NK-92 (cell line): ENCODE results near the gene OLFM4.

Experiments used
- DNase-seq: peaks from one replicate; lab custom pipeline; 2025; ENCODE audit not compliant: unreplicated experiment; lab: John Stamatoyannopoulos, UW

Gene OLFM4, protein sequence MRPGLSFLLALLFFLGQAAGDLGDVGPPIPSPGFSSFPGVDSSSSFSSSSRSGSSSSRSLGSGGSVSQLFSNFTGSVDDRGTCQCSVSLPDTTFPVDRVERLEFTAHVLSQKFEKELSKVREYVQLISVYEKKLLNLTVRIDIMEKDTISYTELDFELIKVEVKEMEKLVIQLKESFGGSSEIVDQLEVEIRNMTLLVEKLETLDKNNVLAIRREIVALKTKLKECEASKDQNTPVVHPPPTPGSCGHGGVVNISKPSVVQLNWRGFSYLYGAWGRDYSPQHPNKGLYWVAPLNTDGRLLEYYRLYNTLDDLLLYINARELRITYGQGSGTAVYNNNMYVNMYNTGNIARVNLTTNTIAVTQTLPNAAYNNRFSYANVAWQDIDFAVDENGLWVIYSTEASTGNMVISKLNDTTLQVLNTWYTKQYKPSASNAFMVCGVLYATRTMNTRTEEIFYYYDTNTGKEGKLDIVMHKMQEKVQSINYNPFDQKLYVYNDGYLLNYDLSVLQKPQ

DNA sequence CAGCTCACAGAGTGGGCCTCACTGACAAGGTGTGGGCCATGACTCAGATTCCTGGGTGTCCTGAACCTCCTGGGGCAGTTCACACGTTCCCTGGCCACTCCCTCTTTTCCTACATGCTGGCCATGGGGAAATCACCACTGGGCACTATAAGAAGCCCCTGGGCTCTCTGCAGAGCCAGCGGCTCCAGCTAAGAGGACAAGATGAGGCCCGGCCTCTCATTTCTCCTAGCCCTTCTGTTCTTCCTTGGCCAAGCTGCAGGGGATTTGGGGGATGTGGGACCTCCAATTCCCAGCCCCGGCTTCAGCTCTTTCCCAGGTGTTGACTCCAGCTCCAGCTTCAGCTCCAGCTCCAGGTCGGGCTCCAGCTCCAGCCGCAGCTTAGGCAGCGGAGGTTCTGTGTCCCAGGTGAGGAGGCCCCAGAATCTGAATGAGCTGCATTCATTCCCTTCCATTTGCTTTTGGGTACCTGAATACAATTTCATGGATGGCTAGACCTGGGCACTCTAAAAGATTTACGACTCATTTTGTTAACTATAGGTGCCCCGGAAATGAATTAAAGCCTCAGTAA lies at the start of gene OLFM4:
OLFM4 (plus strand) TSS at position 177 of the 567 bp plus-strand sequence; CDS start at position 201, 24 bp downstream.
- no peak for DNase-seq

DNA sequence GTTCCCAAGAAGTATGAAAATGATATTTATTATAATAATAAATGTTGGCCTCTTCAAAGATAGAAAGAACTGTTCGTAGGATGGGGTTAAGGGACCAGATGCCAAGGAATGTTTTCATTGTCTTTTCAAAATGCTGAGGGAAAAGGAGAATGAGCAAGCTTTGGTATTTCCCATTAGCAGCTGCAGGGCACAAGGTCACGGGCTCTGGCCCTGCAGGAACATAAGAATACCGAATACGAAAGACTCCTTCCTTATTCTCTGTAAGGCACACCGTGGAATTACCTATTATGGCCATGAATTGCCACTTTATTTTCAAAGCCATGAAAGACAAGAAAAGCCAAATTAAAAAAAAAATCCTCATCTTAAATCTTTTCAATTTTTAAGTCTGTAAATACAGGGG lies 49.6 kb upstream of the OLFM4 start:
- DNase-seq = no peak

DNA sequence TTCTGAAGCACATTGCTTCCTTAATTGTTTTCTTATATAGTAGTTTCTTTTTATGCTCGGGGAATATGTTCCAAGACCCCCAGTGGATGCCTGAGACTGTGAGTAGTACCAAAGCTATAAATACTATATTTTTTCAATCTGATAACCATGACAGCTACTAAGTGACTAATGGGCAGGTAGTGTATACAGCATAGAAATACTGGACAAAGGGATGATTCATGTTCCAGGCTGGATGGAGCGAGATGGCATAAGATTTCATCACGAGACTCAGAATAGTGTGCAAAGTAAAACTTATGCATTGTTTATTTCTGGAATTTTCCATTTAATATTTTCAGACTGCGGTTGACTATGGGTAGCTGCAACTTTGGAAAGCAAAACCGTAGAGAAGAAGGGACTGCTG lies 47.9 kb upstream of the OLFM4 start:
- DNase-seq = no peak

DNA sequence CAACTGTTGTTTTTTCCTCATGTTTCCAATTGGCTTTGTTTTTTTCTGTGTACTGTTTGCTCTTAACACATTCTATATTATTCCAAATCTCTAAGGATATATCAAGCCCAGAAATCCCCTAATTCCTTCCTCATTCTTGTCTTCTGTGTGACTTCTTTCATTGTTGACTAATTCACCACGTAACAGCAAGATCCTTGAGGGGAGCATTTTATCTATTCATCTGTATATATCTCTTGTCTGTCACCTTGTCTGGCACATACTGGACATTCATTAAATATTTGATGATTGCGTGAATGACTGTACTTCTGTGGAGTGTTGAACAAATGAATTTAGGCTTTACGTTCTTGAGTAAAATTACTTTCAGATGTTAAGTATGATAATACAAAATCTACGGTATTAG lies 44.8 kb upstream of the OLFM4 start:
- no peak for DNase-seq

DNA sequence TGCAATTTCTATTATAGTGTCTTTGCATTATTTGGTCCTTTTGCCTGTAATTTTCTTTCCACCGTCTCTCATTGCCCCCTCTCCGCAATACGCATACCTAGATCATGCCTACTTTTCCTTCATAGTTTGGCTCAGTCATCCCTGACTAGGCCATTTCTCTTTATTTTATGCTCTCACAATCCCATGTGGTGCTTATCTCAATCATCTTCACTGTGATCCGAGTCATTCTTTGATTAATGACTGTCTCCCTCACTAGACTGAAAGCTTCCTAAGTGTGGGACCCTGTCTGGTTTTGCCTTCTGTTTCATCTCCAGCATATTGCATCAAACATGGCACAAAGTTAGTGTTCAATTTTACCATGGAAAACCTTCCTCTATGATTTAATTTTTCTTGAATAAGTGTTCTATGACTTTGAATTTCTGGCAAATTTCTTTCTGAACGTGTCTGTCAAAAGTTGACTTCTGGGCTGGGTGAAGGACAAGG lies 43.7 kb upstream of the OLFM4 start:
- DNase-seq = no peak

DNA sequence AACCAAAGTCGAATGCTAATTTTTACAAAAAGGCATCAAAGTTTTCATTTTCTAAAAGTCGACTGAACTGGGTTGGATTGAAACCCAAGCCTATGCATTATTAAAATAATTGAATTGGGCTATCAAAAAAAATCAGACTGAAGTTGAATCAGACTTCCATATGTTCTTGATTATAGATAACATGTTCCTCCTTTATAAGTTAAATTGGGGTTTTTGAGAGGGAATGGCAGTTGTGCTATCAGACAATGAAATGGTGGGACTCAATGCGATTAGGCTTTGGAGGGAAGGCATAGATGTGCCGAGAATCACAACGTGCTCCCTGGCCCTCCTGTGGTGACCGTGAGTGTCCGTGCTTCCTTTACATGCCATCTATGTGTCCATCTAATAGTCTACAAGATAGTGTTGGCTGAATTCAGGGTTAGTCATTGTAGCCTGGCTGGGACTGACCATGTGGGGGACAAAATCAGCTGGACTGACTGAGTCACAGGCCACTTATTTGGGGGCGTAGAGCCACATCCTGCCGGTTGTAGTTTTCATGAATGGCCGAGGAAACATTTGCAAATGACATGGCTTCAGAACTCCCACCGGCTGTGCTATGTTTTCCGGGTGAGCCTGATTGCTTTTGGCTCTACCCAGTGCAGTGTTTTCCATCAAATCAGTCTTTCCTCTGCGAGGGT lies 37.1 kb upstream of the OLFM4 start:
- DNase-seq = no peak

DNA sequence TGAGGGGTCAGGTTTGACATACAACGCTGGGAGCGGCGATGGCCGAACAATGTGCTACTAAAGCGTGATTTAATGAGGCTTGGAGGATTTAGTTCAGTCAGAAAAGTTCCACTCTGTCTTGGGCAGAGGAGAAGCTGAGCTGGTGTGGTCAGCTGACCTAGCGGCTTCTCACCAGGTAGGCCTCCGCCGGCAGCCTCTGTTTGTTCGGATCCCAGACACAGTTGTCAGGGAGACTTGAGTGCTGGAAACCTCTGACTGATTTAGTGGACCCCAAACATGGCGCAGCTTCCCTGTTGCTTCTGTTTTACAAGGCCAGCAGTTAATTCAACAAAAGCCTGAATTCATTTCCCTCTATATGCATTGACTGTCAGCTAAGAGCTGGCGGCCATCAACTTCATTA lies 36.5 kb upstream of the OLFM4 start:
- no peak for DNase-seq

DNA sequence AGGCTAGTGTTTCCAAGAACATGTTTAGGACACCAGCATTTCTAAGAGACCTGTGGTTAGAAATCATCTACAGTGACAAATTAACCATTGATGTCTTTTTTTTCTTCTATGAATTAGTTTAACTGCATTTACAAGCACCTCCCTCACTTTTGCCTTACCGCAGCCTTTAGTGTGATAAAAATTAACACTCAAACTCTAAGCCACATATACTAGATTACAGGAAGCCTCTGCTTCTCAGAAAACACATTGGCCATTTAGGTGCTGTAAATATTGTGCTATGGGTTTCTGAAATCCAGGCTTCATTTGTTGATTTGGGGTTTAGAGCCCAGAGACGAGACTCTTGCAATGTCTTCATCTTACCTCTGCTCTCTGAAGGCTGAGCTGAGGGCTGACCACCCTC lies 34.6 kb upstream of the OLFM4 start:
- no peak for DNase-seq

DNA sequence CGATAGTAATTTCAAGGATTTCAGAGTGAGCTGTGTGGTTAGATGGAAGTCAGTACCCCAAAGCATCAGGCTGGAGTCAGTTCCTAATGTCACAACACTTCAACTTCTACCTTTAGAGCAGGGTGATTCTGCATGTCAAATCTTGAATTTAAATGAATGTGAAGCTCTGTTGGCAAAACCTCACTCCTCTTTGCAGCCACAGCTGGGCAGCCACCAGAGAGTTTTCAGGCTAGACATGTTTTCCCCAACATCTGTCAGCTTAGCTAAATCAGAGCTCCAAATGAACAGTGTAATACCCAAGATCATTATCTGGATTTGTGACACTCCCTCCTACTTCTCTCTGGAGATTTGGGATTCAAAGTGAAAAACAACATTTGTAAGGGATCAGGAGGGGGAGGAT lies 33.7 kb upstream of the OLFM4 start:
- no peak for DNase-seq

DNA sequence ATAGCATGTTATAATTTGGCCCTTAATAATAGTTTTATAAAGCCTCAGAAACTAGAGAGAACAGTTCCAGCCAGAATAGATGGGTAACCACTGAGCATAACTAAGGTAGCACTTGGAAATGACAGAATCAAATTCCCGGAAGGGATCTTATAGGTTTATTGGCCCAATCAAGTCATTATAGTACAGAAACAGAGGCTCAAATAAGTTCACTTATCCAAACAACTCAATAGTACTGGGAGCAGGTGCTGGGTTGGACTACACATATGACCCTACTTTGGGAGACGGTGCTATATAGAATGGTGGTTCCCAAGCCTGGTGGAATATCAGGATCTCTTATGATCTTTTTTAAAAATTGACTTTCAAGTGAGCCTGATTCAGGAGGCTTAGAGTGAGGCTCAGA lies 32.7 kb upstream of the OLFM4 start:
- no peak for DNase-seq

DNA sequence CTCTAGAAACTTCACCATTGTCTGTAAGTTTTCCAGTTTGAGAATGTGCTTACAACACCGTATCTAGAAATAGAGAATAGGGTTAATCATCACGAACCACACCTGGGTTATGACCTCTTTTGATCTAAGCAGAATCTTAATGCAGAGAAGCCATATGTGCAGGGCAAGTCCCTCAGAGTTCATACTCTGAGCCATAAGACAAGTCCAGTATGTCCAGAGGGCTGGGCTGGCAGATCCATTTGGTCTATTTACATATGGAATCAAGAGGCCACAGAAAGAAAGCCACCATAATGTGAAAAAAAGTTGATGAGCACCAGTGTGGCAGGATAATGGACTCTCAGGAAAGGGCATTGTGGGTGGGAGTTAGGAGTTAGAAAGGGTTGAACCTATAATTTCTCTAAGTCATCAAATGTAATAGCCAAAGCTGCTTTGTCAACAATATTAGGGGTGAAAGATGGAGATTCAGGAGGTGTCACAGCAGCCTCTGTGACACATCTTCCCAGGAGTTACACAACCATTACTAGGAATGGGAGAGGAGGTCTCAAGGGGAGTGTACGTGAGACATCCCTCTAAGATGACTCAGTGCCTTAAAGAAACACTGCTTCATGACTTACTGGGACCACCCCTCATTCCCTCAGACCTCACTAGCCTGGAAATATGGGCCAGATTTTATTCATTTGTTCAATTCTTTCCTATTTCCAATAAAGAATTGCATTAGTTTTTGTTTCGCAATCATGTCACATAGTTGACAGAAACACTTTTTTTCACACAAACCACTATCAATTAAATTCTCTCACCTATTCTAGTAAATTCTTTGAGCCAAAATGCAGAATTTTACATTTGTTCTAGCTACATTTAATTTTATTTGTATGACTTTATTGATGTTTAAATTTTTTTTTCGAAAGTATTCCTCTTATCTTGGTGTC lies 30.4 kb upstream of the OLFM4 start:
- no peak for DNase-seq

DNA sequence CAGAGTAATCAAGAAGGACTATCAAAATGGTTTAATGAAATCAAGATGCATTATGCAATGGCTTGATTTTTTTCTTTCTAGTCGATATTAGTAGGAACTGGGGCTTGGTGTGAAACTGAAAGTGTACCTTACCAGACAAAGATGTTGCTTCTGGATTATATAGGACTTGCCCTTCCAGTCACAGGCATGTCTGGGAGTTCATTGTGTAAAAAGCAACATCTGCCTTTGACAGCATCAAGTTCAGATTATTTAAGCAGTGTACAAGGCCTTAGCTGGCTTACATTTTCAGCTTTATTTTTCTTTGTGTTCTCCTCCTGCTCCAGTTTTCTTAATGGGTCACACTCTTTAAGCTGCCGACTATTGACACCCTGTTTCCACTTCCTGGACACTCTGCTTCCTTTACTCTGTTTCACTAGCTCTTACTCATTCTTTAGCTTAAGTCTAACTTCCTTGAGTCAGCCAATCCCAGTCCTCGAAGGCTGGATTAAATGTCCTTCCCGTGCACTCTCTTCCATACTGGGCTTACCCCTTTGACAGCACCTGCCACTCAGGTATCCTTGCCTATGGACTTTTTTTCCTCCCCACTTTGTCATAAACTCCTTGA lies 29.4 kb upstream of the OLFM4 start:
- DNase-seq = no peak

DNA sequence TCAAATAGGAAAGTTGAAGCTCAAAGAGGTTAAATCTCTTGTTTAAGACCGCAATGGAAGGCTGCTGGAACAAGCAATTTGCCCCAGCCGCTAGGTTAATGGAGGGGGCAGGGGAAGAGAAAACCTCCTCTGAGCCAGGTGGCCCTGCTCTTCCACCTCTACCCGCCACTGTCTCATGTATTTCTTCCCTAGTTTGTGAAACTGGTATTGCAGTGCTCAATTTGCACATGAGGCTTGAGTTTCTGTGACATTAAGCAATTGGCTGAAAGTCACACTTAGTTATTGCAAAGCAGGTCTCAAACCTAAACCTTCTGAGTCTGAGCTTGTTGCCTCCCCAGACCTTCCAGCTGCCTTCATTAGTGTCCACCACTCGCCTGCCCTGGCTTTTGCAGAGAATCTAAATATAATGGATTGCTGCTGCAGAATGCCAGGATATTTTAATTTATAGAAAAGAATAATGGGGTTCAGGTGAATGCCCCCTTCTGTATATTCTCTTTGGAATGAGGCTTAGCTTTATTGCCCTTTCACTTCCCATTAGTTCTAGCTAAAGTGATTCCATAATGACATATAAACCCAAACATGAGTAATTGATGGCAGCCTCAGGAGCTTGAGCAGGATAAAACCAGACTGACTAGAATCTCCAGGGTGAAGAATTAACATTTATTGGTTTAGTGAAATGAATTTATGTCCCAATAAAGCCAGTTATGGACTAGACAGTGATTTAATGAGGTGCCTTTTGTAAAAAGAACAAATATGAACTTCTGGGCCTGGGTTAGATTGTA lies 27.0 kb upstream of the OLFM4 start:
- DNase-seq = no peak

DNA sequence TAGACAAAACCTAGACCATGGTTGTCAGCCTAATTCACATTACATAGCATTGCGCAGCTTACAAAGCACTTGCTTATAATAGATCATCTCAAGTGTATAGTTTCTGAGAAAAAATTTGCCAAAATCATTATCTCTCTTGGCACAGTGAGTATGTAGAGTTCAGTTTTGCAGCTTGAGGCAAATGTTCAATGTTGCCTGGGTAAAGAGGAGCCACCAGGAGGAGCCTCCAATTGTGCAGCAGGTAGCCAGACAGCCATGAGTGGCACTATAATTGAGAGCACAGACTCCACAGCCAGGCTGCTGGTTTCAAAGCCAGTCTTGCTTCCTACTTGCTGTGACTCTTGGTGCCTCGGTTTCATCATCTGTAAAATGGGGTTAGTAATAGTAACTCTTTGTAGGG lies 24.0 kb upstream of the OLFM4 start:
- no peak for DNase-seq

DNA sequence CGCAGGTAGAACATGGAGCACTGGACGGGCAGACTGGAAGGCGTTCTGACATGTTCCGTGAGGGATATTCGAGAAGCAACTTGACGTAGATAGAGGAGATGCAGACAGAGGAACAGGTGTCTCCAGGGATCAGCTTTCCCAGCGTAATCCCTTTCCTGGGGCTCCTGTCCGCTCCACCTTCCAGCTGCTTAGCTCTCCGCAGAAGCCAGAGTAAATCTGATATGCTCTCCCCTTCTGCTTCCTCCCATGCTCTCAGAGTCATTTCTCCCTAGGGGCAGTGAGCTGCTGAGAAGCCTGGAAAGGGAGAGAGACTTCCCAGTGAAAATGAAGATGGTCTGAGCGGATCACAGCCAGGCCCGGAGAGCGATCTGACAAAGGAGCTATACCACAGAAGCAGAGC lies 23.0 kb upstream of the OLFM4 start:
- no peak for DNase-seq

DNA sequence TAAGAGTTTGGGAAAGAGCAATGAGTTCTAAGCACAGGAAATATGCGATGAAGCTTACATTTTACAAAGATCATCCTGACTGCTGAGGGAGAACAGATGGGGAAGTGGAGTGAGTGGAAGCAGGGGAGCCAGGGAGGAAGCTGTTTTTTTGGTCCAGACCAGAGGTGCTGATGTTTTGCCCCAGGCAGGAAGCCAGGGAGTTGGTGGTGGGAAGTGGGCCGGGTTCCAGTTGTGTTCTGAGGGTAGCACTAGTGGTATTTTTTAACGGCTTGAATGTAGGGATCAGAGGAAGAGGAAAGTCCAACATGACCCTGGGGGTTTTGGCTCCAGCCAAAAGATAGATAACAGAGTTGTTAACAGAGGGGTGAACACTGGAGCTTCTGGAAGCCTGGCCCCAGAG lies 20.7 kb upstream of the OLFM4 start:
- no peak for DNase-seq

DNA sequence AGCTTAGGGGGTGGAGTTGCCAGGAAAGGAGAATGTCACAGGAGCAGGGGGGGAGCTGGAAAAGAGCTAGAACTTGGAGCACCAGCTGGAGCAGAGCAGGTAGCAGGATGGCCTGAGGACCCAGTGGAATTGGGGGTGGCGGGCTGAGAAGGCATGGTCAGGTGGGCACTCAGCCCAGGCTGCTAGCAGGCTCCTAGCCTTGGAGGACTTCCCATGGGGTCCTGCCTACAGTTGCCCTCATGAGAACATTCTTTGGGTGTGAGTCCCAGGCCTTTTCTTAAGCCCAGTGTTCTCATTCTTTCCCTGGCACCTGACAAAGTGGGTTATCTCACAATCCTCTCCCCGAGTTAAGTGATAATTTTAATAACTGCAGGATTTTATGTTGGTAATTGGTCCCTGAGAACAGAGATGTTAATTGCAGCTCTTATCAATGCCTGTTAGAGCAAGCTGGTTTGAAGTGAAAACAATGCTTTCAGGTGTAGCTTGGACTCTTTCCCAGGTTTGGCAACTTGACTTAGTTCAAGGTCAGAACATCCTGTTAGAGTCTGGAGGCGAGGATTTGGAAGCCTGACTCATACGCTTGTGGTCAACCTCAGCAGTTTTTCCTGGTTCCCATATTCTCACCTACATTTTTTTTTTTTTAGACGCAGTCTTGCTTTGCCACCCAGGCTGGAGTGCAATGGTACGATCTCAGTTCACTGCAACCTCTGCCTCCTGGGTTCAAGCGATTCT lies 18.1 kb upstream of the OLFM4 start:
- no peak for DNase-seq

DNA sequence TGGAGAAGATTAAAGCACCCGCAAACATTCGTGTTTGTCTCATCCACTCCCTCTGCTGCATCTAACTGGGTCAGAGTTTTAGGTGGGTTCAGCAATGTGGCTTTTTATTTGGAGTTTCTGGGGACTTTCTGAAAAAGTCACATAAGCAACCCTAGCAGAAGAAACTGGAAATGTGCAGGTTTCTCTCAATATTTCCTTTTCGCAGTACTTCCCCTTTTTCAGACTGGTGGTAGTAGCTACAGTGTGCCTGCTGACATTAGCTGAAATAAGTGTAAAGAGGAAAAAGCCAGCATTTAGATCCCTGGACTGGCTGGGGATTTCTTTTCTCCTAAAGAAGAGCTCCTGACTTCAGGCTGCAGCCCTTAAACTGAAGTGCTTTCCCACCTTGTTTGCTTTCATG lies 15.9 kb upstream of the OLFM4 start:
- DNase-seq = no peak

DNA sequence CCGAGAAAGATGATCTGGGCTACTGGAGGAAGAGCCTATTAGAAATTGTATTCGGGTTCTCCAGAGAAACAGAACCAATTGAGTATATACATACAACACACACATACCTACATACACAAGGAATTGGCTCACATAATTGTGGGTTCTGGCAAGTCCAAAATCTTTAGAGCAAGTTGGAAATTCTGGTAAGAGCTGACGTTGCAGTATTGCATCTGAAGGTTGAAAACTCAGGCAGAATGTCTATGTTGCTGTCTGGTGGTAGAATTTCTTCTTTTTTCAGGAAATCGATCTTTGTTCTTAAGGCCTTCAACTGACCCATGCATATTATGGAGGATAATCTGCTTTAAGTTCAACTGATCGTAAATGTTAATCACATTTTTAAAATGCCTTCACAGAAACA lies 15.5 kb upstream of the OLFM4 start:
- no peak for DNase-seq
